HL-60 (cell line): Measurements from ENCODE around the gene WNT11.

Experiments
- GABPA ChIP-seq: IDR thresholded peaks from 2 replicates; pipeline ENCODE4 v1.6.1; 2012; ENCODE audit warnings: low read depth
- TF ChIP-seq, protein P1 (sequence below): IDR thresholded peaks from one replicate; pipeline ENCODE4 v1.5.1; 2011; ENCODE audit warnings: low read length, control low read depth, inconsistent platforms; ENCODE audit not compliant: insufficient read depth

DNA sequence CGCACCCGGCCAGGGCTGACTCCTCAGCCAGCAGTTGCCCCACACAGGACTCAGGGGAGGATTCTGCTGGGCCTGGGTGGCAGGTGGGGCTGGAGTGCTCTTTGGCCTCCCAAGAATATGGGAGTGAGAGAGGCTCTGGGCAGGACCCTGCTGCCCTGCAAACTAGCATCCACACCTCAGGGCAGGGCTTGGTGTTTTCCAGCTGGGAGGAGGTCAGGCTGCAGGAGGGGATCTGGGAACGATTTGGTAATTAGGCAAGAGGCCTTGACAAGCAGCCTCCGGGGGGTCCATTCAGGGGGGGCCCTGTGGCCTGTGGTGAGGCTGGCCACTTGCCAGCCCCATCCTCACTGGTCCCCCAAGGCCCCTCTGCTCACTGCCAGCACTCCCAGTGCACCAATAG, 35.8 kb downstream of the WNT11 start:
- TF ChIP-seq, protein P1, sequence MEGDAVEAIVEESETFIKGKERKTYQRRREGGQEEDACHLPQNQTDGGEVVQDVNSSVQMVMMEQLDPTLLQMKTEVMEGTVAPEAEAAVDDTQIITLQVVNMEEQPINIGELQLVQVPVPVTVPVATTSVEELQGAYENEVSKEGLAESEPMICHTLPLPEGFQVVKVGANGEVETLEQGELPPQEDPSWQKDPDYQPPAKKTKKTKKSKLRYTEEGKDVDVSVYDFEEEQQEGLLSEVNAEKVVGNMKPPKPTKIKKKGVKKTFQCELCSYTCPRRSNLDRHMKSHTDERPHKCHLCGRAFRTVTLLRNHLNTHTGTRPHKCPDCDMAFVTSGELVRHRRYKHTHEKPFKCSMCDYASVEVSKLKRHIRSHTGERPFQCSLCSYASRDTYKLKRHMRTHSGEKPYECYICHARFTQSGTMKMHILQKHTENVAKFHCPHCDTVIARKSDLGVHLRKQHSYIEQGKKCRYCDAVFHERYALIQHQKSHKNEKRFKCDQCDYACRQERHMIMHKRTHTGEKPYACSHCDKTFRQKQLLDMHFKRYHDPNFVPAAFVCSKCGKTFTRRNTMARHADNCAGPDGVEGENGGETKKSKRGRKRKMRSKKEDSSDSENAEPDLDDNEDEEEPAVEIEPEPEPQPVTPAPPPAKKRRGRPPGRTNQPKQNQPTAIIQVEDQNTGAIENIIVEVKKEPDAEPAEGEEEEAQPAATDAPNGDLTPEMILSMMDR: no peak
- no peak for TF ChIP-seq GABPA
